ENCODE results near the gene VPS37C. TPM values are rescaled to one million over a fixed set of nuclear protein-coding genes. Genes with fewer than 3 reads are reported as not detected.

The VPS37C gene
- polyA plus RNA-seq, 1 of the 3 experiments (the other 2 are of a cell fraction), result 15.2 TPM

DNA sequence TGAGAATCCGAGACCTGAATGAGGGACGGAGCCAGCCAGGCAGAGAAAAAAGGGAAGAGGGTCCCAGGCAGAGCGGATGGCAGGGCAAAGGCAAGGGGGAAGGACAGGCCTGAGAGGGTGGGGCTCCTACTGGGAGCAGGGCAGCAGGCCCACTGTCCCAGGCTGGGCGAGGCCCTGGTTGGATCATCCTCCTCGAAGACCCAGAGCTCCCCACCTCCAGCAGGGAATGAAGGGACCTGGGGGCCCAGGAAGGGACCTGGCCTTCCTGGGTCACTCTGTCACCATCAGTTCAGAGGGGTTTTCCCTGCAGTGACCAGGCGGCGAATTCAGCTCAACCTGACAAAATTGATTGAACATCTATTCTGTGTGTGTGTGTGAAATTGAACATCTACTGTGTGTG, 54.9 kb downstream of the VPS37C start:
- Histone ChIP-seq H3K9me2 (no peaks in the 10 kb centered on the region), H3K9me3 (no peaks in the 10 kb centered on the region), H3K36me3 (replicated peaks in 1 of 2; ENCODE audit: control insufficient read depth in 1 of 2, insufficient read depth in 2 of 2, low read length in 1 of 2) (no peaks in the 10 kb centered on the region), H3K27ac (ENCODE audit: low read depth in 2 of 2, low read length in 1 of 2) (no peak overlapping the region), H3K4me2 (no peak overlapping the region), H3K4me1 (ENCODE audit: control insufficient read depth in 1 of 2, insufficient read depth in 2 of 2, low read depth in 1 of 2, low read length in 1 of 2) (no peaks in the 10 kb centered on the region; a peak in 1 of 4 replicates), H3K9ac (no peak overlapping the region), H3K4me3 (ENCODE audit: low read depth in 2 of 2, low read length in 1 of 2) (no peak overlapping the region), H4K20me1 (ENCODE audit: insufficient read depth) (no peaks in the 10 kb centered on the region), H2AFZ (ENCODE audit: low read depth) (no peak overlapping the region), H3K27me3 (ENCODE audit: insufficient read depth) (no peaks in the 10 kb centered on the region), H3K79me2 (ENCODE audit: insufficient read depth) (no peaks in the 10 kb centered on the region), H3F3A (replicated peaks; ENCODE audit: insufficient read depth) (no peaks in the 10 kb centered on the region)
- TF ChIP-seq, protein P1, sequence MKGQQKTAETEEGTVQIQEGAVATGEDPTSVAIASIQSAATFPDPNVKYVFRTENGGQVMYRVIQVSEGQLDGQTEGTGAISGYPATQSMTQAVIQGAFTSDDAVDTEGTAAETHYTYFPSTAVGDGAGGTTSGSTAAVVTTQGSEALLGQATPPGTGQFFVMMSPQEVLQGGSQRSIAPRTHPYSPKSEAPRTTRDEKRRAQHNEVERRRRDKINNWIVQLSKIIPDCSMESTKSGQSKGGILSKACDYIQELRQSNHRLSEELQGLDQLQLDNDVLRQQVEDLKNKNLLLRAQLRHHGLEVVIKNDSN (IDR thresholded peaks at IDR 0.05; ENCODE audit: borderline replicate concordance, low read depth), result no peak
- TF ChIP-seq YY1 (IDR thresholded peaks at IDR 0.05; ENCODE audit: low read depth), result no peak
- no peak for TF ChIP-seq MXI1 (IDR thresholded peaks at IDR 0.05; ENCODE audit: low read depth, low read length)
- TF ChIP-seq TCF12 (IDR thresholded peaks at IDR 0.05), result no peak
- TF ChIP-seq, protein P2, sequence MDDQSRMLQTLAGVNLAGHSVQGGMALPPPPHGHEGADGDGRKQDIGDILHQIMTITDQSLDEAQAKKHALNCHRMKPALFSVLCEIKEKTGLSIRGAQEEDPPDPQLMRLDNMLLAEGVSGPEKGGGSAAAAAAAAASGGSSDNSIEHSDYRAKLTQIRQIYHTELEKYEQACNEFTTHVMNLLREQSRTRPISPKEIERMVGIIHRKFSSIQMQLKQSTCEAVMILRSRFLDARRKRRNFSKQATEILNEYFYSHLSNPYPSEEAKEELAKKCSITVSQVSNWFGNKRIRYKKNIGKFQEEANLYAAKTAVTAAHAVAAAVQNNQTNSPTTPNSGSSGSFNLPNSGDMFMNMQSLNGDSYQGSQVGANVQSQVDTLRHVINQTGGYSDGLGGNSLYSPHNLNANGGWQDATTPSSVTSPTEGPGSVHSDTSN (IDR thresholded peaks at IDR 0.05), result no peak
- no peak for TF ChIP-seq TEAD4 (IDR thresholded peaks at IDR 0.05; ENCODE audit: borderline replicate concordance, insufficient read depth)
- TF ChIP-seq, protein P3, sequence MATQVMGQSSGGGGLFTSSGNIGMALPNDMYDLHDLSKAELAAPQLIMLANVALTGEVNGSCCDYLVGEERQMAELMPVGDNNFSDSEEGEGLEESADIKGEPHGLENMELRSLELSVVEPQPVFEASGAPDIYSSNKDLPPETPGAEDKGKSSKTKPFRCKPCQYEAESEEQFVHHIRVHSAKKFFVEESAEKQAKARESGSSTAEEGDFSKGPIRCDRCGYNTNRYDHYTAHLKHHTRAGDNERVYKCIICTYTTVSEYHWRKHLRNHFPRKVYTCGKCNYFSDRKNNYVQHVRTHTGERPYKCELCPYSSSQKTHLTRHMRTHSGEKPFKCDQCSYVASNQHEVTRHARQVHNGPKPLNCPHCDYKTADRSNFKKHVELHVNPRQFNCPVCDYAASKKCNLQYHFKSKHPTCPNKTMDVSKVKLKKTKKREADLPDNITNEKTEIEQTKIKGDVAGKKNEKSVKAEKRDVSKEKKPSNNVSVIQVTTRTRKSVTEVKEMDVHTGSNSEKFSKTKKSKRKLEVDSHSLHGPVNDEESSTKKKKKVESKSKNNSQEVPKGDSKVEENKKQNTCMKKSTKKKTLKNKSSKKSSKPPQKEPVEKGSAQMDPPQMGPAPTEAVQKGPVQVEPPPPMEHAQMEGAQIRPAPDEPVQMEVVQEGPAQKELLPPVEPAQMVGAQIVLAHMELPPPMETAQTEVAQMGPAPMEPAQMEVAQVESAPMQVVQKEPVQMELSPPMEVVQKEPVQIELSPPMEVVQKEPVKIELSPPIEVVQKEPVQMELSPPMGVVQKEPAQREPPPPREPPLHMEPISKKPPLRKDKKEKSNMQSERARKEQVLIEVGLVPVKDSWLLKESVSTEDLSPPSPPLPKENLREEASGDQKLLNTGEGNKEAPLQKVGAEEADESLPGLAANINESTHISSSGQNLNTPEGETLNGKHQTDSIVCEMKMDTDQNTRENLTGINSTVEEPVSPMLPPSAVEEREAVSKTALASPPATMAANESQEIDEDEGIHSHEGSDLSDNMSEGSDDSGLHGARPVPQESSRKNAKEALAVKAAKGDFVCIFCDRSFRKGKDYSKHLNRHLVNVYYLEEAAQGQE (IDR thresholded peaks at IDR 0.05; ENCODE audit: low read depth, low read length), result no peak
- TF ChIP-seq SMC3 (IDR thresholded peaks at IDR 0.05; ENCODE audit: low read depth, low read length), result no peak
- TF ChIP-seq MEF2A (IDR thresholded peaks at IDR 0.05; ENCODE audit: borderline replicate concordance, low read depth), result no peak
- TF ChIP-seq NRF1 (IDR thresholded peaks at IDR 0.05; ENCODE audit: low read depth, low read length), result no peak
- TF ChIP-seq FOSL2 (IDR thresholded peaks at IDR 0.05; ENCODE audit: borderline replicate concordance, low read depth), result no peak
- no peak for TF ChIP-seq FOXJ3 (CRISPR knock-in tag; IDR thresholded peaks at IDR 0.05)
- TF ChIP-seq, protein P4, sequence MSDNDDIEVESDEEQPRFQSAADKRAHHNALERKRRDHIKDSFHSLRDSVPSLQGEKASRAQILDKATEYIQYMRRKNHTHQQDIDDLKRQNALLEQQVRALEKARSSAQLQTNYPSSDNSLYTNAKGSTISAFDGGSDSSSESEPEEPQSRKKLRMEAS (IDR thresholded peaks at IDR 0.05; ENCODE audit: low read depth), result no peak
- no peak for TF ChIP-seq EP300 (IDR thresholded peaks at IDR 0.05; ENCODE audit: borderline replicate concordance in 1 of 2, low read depth in 1 of 2, low read length in 1 of 2)
- no peak for TF ChIP-seq RFX5 (IDR thresholded peaks at IDR 0.05; ENCODE audit: low read length)
- POLR2A ChIA-PET, result no interaction called here
- no peak for DNase-seq
- CTCF ChIA-PET, result no interaction called here
- WGBS (ENCODE audit: low lambda C conversion rate), result 66% methylated on average over 5 of the region's 7 CpGs
